ENCODE results near the gene PPP6R1.
A peak's percentile ranks its signal among the peaks of the same experiment; 100 is the strongest.

PPP6R1 gene

GRCh38 chr19:55261671-55262126, 2.9 kb upstream of the PPP6R1 start:
- no peak overlapping the region for H3K4me3 ChIP-seq (ENCODE audit: low read depth, low read length)

DNA sequence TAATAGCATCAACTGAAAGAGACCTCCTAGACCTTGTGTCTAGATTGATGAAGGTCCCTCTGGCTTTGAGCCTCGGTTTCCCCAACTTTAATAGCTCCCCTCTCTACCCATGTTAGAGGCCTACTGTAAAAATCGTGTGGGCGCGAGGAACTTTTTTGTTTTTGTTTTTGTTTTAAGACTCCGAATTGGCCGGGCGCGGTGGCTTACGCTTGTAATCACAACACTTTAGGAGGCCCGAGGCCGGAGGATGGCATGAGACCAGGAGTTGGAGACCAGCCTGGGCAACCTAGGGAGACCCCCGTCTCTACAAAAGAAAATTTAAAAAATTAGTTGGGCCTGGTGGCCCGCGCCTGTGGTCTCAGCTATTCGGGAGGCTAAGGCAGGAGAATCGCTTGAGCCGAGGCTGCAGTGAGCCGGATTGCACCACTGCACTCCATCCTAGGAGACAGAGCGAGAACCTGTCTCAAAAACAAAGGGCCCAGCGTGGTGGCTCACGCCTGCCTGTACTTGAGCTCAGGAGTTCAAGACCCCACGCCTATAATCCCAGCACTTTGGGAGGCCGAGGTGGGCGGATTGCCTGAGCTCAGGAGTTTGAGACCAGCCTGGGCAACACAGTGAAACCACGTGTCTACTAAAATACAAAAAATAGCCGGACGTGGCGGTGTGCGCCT, 858 bp upstream of the PPP6R1 start:
- peak overlapping the region; percentile 17 for H3K4me3 ChIP-seq (ENCODE audit: low read depth, low read length)

DNA sequence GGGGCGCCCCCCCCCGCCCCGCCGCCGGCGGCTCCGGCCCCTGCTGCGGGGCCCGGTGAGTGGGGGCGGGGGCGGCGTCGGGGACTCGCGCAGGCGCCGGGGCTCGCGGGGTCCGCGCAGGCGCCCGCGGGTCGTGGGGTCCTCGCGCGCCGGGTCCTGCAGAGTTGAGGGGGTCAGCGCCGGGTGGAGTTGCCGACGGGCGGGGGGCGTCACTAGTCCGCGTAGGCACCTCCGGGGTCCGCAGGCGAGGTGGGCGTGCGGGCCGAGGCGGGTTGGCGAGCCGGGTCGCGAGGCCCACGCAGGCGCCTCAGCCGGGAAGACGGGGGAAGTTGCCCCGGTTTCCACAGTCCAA, 365 bp downstream of the PPP6R1 start:
- peak overlapping the region; percentile 85 for H3K4me3 ChIP-seq (ENCODE audit: low read depth, low read length)

- peak overlapping the region; percentile 85 for H3K4me3 ChIP-seq (ENCODE audit: low read depth, low read length)
Measured at GRCh38 chr19:55257461-55258420, 1.1 kb downstream of the PPP6R1 start.

DNA sequence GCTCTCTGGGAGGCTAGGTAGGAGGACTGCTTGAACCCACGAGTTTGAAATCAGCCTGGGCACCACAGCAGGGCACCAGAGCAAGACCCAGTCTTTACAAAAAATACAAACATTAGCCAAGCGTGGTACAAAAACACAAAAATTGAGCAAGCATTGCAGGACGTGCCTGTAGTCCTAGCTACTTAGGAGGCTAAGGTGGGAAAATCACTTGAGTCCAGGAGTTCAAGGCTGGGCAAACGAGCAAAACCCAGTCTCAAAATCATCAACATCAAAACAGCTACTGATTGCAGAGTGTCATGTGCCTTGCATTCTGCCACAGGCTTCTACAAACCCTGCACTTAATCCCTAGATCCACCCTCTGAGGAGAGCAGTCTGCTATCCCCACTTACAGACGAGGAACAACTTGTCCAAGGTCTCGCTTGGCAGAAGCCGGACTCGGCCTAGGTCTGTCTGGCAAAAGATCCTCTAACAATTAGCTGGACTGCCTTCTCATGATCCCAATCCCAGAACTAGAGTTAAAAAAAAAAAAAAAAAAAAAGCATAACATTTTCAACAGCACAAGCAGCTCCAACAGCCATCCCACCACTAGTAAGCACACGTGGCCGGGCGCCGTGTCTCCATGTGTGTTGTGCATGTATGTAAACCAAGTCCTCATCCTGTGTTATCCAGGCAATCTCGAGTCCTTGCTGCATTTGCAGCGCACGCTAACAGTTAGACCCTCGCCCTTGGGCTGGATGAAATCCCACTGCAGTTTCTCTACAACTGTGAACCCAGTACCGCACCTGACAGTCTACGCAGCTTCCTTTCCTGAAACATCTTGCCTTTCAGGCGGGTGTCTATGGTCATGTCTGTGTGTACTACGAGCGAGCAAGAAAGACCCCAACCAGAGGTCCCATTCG, 2.0 kb downstream of the PPP6R1 start:
- peak overlapping the region; percentile 85 for H3K4me3 ChIP-seq (ENCODE audit: low read depth, low read length)

DNA sequence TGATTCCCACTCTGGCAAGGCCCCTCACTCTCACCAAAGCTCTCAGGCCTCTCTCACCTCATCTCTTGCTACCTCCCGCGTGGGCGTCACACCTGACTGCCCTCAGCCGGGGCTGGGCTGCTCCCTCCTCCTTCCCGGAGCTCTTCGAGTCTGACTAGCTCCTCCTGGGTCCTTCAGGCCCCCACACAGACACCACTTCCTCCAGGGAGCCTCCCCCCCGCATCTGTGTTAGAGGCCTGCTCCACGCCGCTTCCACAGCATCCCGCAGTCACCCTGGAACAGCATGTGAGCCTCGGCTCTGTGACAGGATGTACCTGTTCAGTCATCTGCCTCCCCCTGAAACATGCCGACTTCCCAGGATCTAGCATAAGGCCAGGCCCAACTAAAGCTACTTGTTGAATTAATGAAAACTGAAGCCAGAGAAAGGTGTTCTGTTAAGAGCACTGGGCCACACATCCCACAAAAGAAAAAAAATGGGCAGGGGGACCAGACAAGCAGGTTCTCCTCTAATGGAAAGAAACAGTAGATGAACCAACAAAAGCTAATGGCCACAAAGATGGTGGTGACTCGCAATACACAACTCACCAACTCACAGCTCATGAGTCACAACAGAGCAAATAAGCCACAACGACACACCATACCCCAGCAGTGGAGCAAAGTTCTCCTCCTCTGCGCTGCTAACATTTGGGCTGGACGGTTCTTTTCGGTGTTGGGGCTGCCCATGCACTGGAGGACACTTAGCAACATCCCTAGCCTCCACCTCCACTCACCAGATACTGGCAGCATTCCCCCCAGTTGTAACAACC, 3.0 kb downstream of the PPP6R1 start:
- no peak overlapping the region for H3K4me3 ChIP-seq (ENCODE audit: low read depth, low read length)

- H3K4me3 ChIP-seq (ENCODE audit: low read depth, low read length) = no peak overlapping the region
Measured at GRCh38 chr19:55254625-55254977, 4.2 kb downstream of the PPP6R1 start.

GRCh38 chr19:55253842-55254624, 4.8 kb downstream of the PPP6R1 start:
- no peak overlapping the region for H3K4me3 ChIP-seq (ENCODE audit: low read depth, low read length)

- no peak overlapping the region for H3K4me3 ChIP-seq (ENCODE audit: low read depth, low read length)
Measured at GRCh38 chr19:55252760-55253663, 5.8 kb downstream of the PPP6R1 start.

DNA sequence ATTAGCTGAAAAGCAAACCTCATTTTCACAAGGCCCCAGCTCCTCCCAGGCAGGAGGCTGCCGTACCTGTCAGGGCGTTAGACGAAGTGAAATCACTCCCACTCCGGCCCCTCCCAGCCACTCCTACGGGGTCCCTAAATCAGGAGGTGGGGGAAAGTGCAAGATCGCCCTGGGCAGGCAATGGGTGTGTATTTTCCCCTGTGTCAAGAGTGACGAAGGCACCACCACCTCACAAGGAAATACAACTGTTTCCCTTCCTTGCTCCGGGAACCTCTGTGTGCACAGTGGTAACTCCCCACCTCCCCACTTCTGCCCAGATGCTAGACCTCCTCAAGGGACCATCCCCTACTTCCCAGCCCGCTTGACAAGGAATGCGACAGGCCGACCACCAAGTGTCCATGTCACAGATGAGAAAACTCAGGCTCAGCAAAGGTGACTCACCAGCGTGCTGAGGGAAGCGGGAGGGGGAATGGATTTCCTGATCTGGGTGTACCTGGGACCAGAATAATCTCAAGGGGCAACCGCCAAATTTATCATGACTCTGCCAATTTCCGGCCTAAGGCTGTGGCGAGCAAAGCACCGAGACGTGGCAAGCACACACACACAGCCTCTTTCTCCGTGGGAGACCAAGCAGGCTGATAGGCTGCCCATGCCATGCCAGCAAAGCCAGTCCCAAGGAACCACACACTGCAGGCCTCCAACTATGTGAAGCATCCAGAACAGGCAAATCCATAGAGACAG, 7.3 kb downstream of the PPP6R1 start:
- no peak overlapping the region for H3K4me3 ChIP-seq (ENCODE audit: low read depth, low read length)

DNA sequence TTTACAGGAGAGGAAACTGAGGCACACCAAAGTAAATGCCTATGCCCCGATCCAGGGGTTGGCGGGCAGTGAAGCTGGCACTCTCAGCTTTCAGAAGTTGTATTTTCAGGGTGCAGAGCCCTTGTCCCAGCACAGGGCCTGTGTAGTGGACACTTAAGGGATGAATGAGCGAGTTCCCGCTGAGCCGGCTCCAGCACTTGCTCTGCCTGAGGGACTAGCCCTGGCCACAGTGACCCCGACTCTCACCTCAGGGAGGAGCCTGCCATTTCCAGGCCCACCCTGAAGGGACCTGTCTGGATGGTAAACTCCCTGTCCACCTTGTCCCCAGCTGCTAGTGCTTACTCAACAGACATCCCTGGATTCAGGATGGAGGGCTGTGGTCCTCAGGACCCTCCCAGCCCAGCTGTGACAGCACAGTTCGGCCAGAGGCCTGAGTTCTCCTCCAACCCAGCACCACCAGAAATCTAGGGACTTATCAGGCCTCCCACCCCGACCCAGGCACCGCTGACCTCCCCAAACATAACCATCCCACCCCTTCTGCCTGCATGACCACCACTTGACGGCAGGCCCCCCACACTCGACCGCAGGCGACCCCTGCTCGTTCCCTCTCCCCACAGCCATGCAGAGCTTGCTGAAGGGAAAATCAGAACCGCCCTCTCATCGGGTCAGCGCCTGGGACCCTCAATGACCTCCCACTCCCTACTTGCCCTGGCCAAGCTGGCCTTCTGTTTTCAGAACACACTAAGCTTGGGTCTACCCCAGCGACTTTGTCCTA, 8.4 kb downstream of the PPP6R1 start:
- H3K4me3 ChIP-seq (ENCODE audit: low read depth, low read length) = no peak overlapping the region

DNA sequence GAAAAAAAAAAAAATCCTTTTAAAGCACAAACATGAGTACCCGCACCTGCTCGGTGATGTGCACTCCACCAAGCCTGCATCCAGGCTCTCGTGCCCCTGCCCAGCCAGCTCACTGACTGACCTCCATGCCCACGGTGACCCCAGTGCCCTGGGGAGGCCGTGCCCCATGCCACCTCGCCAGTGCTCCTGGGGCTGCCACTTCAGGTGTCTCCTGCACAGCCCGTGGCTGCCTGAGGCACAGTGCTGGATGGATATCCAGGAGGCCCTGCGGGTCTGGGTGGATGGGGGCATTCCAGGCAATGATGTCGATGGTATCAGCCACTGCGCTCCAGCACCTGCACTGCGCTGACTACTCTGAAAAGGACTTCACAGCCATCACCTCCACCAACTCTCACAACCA, 9.0 kb downstream of the PPP6R1 start:
- no peak overlapping the region for H3K4me3 ChIP-seq (ENCODE audit: low read depth, low read length)

DNA sequence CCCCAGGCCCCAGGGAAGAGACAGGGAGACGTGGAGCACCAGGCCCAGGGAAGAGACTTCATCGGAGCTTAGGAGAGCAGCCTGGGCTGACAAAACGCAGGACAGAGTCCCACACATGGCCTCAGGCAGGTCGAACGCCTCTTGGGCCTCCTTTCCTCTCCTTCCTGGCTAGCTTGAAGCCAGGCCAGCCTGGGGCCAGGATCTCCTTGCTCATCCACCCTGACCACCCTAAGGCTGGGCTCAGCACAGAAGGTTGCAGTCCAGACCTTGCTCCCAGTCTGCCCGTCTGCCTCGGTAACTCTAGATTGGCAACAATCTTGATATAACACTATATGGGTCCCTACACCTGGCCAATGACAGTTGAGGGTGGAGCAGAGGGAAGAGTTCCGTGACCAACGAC, 10.1 kb downstream of the PPP6R1 start:
- H3K4me3 ChIP-seq (ENCODE audit: low read depth, low read length) = no peak overlapping the region

DNA sequence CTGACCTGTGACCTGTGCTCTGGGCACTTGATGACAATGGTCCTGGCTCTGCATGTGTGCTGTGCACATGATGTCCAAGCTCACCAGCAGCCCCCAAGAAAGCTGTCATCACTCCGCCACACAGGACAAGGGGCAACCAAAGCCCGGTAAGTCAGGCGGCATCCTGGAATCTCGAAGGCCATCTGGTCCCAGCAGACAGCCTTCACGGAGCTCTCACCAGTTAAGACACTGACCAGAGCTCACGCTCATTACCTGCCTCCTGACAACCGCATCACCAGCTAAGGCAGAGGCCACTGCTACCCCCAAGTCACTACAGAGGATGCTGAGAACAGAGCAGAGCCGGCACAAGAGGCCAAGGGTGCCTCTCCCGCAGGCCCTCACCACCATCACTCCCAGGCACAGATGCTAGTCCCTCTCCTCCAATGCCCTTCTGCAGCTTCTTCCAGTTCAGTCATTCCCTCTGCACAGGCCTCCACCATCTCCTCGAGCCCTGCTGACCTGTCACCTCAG, 10.6 kb downstream of the PPP6R1 start:
- no peak overlapping the region for H3K4me3 ChIP-seq (ENCODE audit: low read depth, low read length)

- no peak overlapping the region for H3K4me3 ChIP-seq (ENCODE audit: low read depth, low read length)
Measured at GRCh38 chr19:55247621-55248099, 11.2 kb downstream of the PPP6R1 start.

- no peak overlapping the region for H3K4me3 ChIP-seq (ENCODE audit: low read depth, low read length)
Measured at GRCh38 chr19:55246462-55247451, 12.1 kb downstream of the PPP6R1 start.

All from iPS-11a (cell line).